Neuronal stem cell (in vitro differentiated cells): Measurements from ENCODE around the gene BTBD10.
A peak's percentile ranks its signal among the peaks of the same experiment; 100 is the strongest.

Experiments
- DNase-seq: peaks from one replicate; pipeline ENCODE4 v3.0.0-alpha.2; 2013; ENCODE audit warnings: low spot score
- H2AFZ ChIP-seq: one replicate; pipeline ENCODE4 v1.6.1; 2013; ENCODE audit warnings: mild to moderate bottlenecking, low read length, inconsistent platforms
- H2AK5ac ChIP-seq: 2 replicates; pipeline ENCODE4 v1.6.1; 2013; ENCODE audit warnings: low read depth, mild to moderate bottlenecking, inconsistent platforms, low read length, moderate library complexity, mixed read lengths
- H2BK120ac ChIP-seq: 2 replicates; pipeline ENCODE4 v1.6.1; 2013; ENCODE audit warnings: low read depth, mild to moderate bottlenecking, inconsistent platforms, low read length, moderate library complexity, mixed read lengths
- H2BK12ac ChIP-seq: one replicate; pipeline ENCODE4 v1.6.1; 2013; ENCODE audit warnings: low read length, inconsistent platforms
- H2BK15ac ChIP-seq: 2 replicates; pipeline ENCODE4 v1.6.1; 2013; ENCODE audit warnings: mild to moderate bottlenecking, low read length, inconsistent platforms, mixed read lengths
- H2BK5ac ChIP-seq: one replicate; pipeline ENCODE4 v1.6.1; 2013; ENCODE audit warnings: inconsistent platforms, mild to moderate bottlenecking, low read length, moderate library complexity
- H3K14ac ChIP-seq: one replicate; pipeline ENCODE4 v1.6.1; 2013; ENCODE audit warnings: low read length, inconsistent platforms
- H3K18ac ChIP-seq: 2 replicates; pipeline ENCODE4 v1.6.1; 2013; ENCODE audit warnings: low read length, inconsistent platforms
- H3K23ac ChIP-seq: 2 replicates; pipeline ENCODE4 v1.6.1; 2013; ENCODE audit warnings: low read depth, mild to moderate bottlenecking, mixed read lengths, low read length, inconsistent platforms; ENCODE audit not compliant: poor library complexity
- H3K27ac ChIP-seq: replicated peaks from 3 replicates; pipeline ENCODE4 v1.5.1; 2013; ENCODE audit warnings: low read length, inconsistent platforms
- H3K27me3 ChIP-seq, 3 experiments: 2 replicates each; pipeline ENCODE4 v1.6.1; 2013; ENCODE audit warnings: low read length in 3 of 3, mild to moderate bottlenecking in 2 of 3, inconsistent platforms in 1 of 3, low read depth in 1 of 3, mixed read lengths in 1 of 3, moderate library complexity in 1 of 3; ENCODE audit not compliant: control insufficient read depth in 3 of 3, insufficient read depth in 3 of 3
- H3K36me3 ChIP-seq, 2 donors: replicated peaks in 1 of 2; 2 replicates each; pipeline ENCODE4 v1.6.1; 2013; ENCODE audit warnings: low read length in 2 of 2; ENCODE audit not compliant: control insufficient read depth in 2 of 2, insufficient read depth in 2 of 2
- H3K4ac ChIP-seq: 2 replicates; pipeline ENCODE4 v1.6.1; 2013; ENCODE audit warnings: inconsistent platforms, mild to moderate bottlenecking, low read length, moderate library complexity
- H3K4me1 ChIP-seq, 2 donors: 1 replicate in 1 of 2; 2 replicates in 1 of 2; pipeline ENCODE4 v1.6.1; 2013; ENCODE audit warnings: low read length in 2 of 2, low read depth in 1 of 2; ENCODE audit not compliant: control insufficient read depth in 2 of 2, insufficient read depth in 1 of 2
- H3K4me2 ChIP-seq: one replicate; pipeline ENCODE4 v1.6.1; 2013; ENCODE audit warnings: mild to moderate bottlenecking, low read length, inconsistent platforms; ENCODE audit not compliant: insufficient read depth, poor library complexity, severe bottlenecking
- H3K4me3 ChIP-seq, 2 donors: 2 replicates each; pipeline ENCODE4 v1.5.1; 2013; ENCODE audit warnings: low read length in 2 of 2, mild to moderate bottlenecking in 2 of 2, inconsistent platforms in 1 of 2, moderate library complexity in 1 of 2
- H3K79me1 ChIP-seq: one replicate; pipeline ENCODE4 v1.6.1; 2013; ENCODE audit warnings: low read depth, mild to moderate bottlenecking, inconsistent platforms, low read length, moderate library complexity
- H3K9ac ChIP-seq: one replicate; pipeline ENCODE4 v1.6.1; 2013; ENCODE audit warnings: mild to moderate bottlenecking, low read depth, low read length, inconsistent platforms; ENCODE audit not compliant: poor library complexity
- H3K9me3 ChIP-seq, 2 donors: replicated peaks in 1 of 2; 2 replicates each; pipeline versions ENCODE3 to v1.6.1; 2013; ENCODE audit warnings: low read length in 2 of 2, mild to moderate bottlenecking in 2 of 2, inconsistent platforms in 1 of 2, low read depth in 1 of 2, mixed read lengths in 1 of 2, moderate library complexity in 1 of 2; ENCODE audit not compliant: control insufficient read depth in 2 of 2, insufficient read depth in 1 of 2
- H4K8ac ChIP-seq: one replicate; pipeline ENCODE4 v1.6.1; 2013; ENCODE audit warnings: low read depth, mild to moderate bottlenecking, inconsistent platforms, low read length, moderate library complexity
- H4K91ac ChIP-seq: one replicate; pipeline ENCODE4 v1.6.1; 2013; ENCODE audit warnings: low read length, low read depth, mild to moderate bottlenecking, inconsistent platforms; ENCODE audit not compliant: poor library complexity
- WGBS, 2 donors: extraction: QIAGEN DNeasy Blood & Tissue Kit; methylation state at CpG; one replicate each; pipeline ENCODE4 v1.1.7; 2013; ENCODE audit warnings: missing lambda C conversion rate in 2 of 2, mixed read lengths in 1 of 2; ENCODE audit not compliant: insufficient read length in 2 of 2, insufficient replicate concordance in 1 of 2; ENCODE audit errors: extremely low coverage in 2 of 2; 5-methylcytosine and 5-hydroxymethylcytosine counted together

Gene BTBD10

DNA sequence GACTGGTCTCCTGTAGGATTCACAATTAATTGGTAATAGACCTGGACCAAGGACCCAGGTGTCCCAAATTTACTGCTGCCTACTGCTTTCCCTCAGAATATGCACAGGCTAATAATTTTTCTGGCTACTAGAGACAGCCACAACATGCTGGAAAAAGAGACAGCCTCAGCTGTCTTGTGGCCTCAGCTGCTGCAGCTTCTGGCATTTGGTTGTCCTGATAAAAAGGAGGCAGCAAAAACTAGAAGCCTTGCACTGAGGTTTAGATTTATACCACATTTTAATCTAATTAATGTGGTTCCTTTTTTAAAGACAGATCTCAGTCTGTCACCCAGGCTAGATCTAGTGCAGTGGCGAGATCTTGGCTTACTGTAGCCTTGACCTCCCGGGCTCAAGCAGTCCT is 89.8 kb downstream of the BTBD10 start:
- no peak overlapping the region for H2BK5ac ChIP-seq
- H4K8ac ChIP-seq, result no peak overlapping the region
- H3K27me3 ChIP-seq, result no peaks in the 10 kb centered on the region
- H3K18ac ChIP-seq, result no peak overlapping the region
- no peak overlapping the region for H3K4ac ChIP-seq
- H3K27ac ChIP-seq, result no peak overlapping the region
- no peak for DNase-seq
- no peaks in the 10 kb centered on the region for H3K9me3 ChIP-seq
- H2AFZ ChIP-seq, result no peak overlapping the region
- H3K14ac ChIP-seq, result no peak overlapping the region
- no peak overlapping the region for H3K4me3 ChIP-seq
- peaks cover 0 to 37% of the 10 kb centered on the region in 2 donors for H3K36me3 ChIP-seq
- H3K23ac ChIP-seq, result no peak overlapping the region
- H2BK12ac ChIP-seq, result no peak overlapping the region
- H2BK15ac ChIP-seq, result no peak overlapping the region
- WGBS, 2 donors, result no CpG with 5 or more reads among the region's 2 CpGs
- H3K4me2 ChIP-seq, result no peak overlapping the region
- no peaks in the 10 kb centered on the region for H3K79me1 ChIP-seq
- H4K91ac ChIP-seq, result no peak overlapping the region
- peaks cover 4% of the 10 kb centered on the region in 2 donors for H3K4me1 ChIP-seq
- no peak overlapping the region for H2AK5ac ChIP-seq
- H3K9ac ChIP-seq, result no peak overlapping the region
- no peak overlapping the region for H2BK120ac ChIP-seq

DNA sequence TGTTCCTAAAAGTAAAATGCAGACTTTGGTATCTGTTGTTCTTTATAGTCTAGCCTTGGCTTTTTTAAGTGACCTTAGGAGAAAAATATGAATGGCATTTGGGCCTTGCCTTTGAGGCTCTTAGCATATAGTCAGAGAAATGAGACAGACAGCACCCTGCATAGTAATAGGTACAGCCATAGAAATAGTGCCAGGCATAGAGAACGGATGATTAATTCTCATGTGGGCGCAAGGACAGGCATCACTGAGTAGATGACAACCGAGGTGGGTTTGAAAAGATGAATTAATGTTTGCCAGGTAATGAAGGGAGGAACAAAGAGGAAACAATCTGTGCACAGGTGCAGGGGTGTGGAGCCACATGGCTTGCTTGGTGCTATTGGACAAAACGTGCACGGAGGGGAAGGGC is 95.0 kb downstream of the BTBD10 start:
- Histone ChIP-seq H3K4me2 (no peak overlapping the region), H2AFZ (no peak overlapping the region), H3K23ac (no peak overlapping the region), H2BK15ac (no peak overlapping the region), H2BK5ac (no peak overlapping the region), H4K8ac (no peak overlapping the region), H3K14ac (no peak overlapping the region), H3K9me3 (no peaks in the 10 kb centered on the region), H2AK5ac (peak overlapping the region; percentile 47), H3K36me3 (peaks cover 0 to 22% of the 10 kb centered on the region in 2 donors), H3K79me1 (no peaks in the 10 kb centered on the region), H3K4me1 (peaks cover 4 to 7% of the 10 kb centered on the region in 2 donors), H2BK120ac (no peak overlapping the region), H3K18ac (peak overlapping the region; percentile 54), H3K27ac (no peak overlapping the region), H2BK12ac (no peak overlapping the region), H4K91ac (no peak overlapping the region), H3K9ac (no peak overlapping the region), H3K27me3 (no peaks in the 10 kb centered on the region), H3K4me3 (no peak overlapping the region), H3K4ac (no peak overlapping the region)
- DNase-seq, result no peak
- no CpG with 5 or more reads among the region's 5 CpGs for WGBS, 2 donors

DNA sequence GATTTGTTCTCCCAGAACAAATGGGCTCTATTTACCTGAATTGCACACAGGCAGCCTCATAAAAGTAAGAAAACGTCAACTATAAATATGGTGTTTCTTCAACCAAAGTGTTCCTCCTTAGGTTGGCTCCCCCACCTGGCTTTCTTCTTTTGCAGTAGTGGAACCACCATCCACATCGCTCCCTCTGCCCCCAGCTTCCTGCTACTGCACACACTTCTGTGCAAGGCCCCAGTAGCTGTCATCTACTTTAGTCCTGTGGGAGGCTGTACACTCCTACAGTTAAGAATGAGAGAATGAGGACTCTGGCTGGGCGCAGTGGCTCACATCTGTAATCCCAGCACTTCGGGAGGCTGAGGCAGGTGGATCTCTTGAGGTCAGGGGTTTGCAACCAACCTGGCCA is 95.9 kb downstream of the BTBD10 start:
- H2AK5ac ChIP-seq, result no peak overlapping the region
- H2BK12ac ChIP-seq, result no peak overlapping the region
- no peaks in the 10 kb centered on the region for H3K9me3 ChIP-seq
- no peak overlapping the region for H4K8ac ChIP-seq
- H2AFZ ChIP-seq, result no peak overlapping the region
- no peak overlapping the region for H2BK120ac ChIP-seq
- H3K27me3 ChIP-seq, result no peaks in the 10 kb centered on the region
- no CpG with 5 or more reads among the region's 4 CpGs for WGBS, 2 donors
- no peak overlapping the region for H3K23ac ChIP-seq
- no peak overlapping the region for H3K9ac ChIP-seq
- H2BK15ac ChIP-seq, result no peak overlapping the region
- no peak overlapping the region for H3K18ac ChIP-seq
- H3K36me3 ChIP-seq, result peaks cover 0 to 15% of the 10 kb centered on the region in 2 donors
- no peak overlapping the region for H2BK5ac ChIP-seq
- H3K14ac ChIP-seq, result no peak overlapping the region
- no peaks in the 10 kb centered on the region for H3K79me1 ChIP-seq
- H3K4ac ChIP-seq, result no peak overlapping the region
- no peak overlapping the region for H3K4me2 ChIP-seq
- DNase-seq, result no peak
- H4K91ac ChIP-seq, result no peak overlapping the region
- H3K4me3 ChIP-seq, result no peak overlapping the region
- H3K4me1 ChIP-seq, result peaks cover 4 to 6% of the 10 kb centered on the region in 2 donors
- no peak overlapping the region for H3K27ac ChIP-seq

DNA sequence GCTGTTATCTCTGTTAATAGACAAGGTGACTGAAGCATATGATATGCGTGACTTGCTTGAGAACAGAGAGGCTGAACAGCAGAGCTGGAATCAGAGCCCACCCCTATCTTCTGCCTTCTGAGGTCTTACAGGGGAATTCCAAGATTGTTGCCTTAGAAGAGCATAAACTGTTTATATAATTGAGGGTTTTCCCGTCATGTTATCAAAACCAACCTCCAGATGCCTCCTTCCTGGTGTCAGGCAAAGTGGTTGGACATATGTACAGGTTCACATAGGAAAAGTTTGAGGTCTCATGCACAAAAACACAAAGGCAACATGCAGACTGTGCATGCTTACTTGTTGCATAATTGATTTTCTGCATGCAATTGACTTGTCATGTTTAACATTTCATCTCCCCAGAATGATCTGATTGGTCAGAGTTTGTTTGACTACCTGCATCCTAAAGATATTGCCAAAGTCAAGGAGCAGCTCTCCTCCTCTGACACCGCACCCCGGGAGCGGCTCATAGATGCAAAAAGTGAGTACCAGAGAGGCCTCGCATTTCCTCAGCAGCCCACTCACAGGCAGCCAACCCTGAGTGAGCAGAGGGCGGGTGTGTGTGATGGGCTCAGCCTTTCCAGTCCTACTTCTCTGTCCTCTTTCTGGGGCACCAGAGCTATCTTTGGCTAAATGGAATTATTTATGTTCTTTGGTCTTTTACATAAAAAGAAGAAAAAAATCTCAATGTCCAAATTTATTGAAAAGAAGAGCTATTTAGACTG is 96.6 kb downstream of the BTBD10 start:
- Histone ChIP-seq H4K91ac (no peak overlapping the region), H2AFZ (no peak overlapping the region), H2AK5ac (no peak overlapping the region), H3K4me2 (no peak overlapping the region), H3K27me3 (no peaks in the 10 kb centered on the region), H3K23ac (no peak overlapping the region), H3K4me3 (no peak overlapping the region), H3K27ac (no peak overlapping the region), H3K9ac (no peak overlapping the region), H3K36me3 (peaks cover 0 to 11% of the 10 kb centered on the region in 2 donors), H3K14ac (no peak overlapping the region), H2BK15ac (no peak overlapping the region), H3K4ac (no peak overlapping the region), H2BK120ac (no peak overlapping the region), H3K4me1 (peaks cover 3 to 4% of the 10 kb centered on the region in 2 donors), H3K9me3 (no peaks in the 10 kb centered on the region), H2BK12ac (no peak overlapping the region), H3K79me1 (no peaks in the 10 kb centered on the region), H2BK5ac (no peak overlapping the region), H4K8ac (no peak overlapping the region), H3K18ac (no peak overlapping the region)
- DNase-seq, result no peak
- no CpG with 5 or more reads among the region's 7 CpGs for WGBS, 2 donors
